NCI-H345 treated with DMSO at 0.1 percent for 48 hours (cell line): ENCODE data around the gene CWC27.

Experiments
- DNase-seq: peaks from one replicate; lab custom pipeline; 2025; ENCODE audit not compliant: unreplicated experiment; lab: John Stamatoyannopoulos, UW

CWC27 gene

DNA sequence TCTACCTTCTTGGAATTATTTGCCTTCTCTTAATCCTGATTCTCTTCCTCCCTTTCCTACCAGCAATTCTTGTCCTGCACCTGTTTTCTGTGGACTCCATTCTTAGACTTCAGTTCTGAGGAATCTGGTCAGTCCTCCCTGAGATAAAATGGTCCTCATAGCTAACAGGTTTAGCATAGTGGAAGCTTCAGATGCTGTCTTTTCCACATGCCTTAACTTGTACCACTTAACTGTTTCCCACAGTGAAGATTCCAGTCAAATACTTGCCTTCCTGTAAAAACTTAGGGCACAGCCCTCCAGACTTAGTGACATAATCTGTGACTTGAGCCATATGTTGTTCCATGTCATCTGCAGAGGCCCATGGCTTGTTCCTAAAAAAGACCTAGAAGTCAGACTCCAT is 261.3 kb downstream of the CWC27 start:
- no peak for DNase-seq

DNA sequence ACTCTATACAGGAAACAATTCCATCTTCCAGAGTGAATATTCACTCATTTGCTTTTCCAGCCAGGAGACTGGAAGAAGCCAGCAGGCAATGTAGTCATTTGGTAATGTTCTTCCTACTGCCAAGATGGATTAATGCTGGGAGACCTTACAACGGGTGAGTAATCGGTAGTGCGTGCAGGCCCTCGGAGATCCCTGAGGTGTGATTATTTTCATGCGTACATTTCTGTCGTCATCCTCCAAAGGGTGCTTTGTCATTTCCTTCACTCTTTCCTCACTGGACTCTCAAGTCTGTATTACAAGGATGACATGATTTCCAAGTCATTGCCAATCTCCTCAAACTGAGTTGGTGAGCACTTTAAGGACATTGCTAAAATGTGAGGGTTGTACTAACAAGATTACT is 263.5 kb downstream of the CWC27 start:
- no peak for DNase-seq

- DNase-seq = no peak
Observed at GRCh38 chr5:65034029-65034812, 265.5 kb downstream of the CWC27 start.

DNA sequence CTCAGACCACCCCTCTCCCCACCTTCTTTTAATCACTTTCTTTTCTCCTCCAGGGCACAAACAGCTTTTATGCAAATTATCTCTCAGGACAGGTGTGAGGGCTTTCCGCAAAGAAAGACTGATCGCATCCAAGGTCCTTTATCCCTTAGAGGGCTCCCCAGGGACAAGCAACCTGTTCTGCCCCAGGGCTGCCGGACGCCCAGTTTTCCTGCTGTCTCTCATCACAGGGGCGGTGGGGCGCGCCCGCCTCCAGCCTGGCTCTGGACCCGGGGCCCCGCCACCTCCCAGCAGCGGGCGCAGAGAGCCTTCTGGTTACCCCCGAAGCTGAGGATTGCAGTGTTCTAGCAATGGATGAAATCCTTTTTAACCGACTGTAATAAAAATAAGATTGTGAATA is 266.1 kb downstream of the CWC27 start:
- DNase-seq = peak; percentile 39

DNA sequence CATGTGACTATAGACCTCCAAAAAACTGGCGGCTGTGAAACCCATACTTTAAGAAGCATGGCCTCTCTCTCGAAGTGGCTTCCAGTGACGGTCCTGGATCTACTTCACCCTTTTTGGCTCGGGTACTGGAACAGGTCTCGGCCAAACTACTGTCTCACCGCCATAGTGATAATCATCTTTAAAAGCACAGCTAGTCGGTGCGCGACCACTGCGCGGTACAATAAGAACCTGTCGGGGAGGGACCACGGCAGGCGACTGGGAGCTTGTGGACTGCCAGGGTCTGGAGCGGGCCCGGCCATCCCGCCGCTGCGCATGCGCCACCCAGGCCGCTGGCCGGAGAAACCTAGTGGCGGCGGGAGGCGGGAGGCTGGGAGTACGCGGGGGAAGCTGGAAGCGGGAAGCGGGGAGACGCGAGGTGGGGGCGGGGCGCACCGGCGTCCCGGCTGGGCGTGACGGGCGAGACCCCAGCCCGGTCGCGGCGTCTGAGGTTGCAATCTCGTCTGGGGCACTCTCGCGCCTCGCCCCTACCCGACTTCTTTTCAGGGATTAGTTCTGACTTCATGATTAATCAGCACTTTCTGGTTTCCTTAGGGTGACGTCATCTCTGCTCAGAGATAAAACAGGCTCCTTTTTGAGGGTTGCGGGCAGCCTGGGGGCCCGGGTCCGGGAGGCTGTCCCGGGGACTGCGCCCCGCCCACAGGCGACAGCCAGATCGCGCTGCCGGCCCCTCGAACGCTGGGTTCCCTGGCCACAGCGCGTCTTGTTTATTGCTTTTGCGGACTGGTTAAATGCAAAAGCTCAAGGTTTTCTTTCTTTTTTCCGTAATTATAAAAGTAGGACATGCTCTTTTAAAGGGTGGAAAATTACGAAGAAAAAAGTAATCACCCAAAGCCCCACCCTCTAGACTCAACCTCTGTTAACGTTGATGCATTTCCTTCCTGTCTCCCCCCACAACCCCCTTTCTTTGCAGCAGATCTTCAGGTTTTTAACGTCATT is 266.8 kb downstream of the CWC27 start:
- peak; percentile 66 for DNase-seq

GRCh38 chr5:65037831-65038815 is 269.4 kb downstream of the CWC27 start:
- DNase-seq = no peak

- DNase-seq = no peak
Observed at GRCh38 chr5:65041296-65042158, 272.8 kb downstream of the CWC27 start.

- DNase-seq = no peak
Observed at GRCh38 chr5:65043843-65044359, 275.2 kb downstream of the CWC27 start.

DNA sequence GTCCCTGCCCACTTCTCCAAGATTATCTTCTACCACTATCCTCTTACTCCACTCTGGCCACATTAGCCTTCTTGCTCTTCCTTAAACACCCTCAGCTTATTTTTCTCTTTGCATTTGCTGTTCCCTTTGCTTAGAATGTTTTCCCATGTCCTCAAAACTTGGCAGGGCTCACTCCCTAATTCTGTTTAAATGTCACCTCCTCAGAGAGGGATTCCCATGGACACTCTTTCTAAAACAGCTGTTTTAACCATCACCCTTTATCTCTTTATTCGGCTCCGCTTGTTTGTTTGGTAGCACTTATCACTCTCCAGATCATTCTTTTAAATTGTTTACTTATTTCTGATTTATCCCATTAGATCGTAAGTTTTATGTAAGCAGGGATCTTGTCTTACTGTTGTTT is 278.5 kb downstream of the CWC27 start:
- no peak for DNase-seq

DNA sequence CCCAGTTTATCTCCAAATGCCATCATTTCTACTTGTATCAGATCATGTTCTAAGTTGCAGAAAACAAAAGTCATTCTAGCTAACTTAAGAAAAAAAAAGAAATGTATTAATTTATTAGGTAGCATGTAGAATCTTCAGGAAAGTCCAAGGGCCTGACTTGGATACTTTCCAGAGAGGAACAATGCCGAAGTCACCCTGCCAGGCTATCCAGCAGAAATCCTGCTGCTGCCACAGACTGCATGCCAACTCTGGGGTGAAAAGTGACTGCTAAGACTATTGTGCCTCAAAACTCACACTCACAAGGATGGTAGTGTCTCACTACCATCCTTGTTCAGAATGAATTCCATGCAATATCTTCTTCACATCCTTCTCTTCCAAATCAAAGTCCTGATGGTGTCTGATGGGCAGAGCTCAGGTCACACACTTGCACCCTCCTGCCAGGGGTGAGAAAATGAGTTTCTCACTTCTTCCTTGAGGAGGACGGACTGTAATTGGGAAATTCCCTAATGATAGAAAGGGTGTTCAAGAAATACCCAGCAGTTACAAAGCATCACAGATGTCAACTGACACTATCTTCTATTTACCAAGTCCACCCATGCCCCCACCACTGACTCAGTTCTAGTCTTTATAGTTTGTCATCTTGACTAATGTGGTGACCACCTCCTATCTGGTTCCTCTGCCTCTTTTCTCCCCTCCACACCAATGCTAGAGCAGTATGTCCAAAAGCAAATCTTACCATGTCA is 279.4 kb downstream of the CWC27 start:
- no peak for DNase-seq

DNA sequence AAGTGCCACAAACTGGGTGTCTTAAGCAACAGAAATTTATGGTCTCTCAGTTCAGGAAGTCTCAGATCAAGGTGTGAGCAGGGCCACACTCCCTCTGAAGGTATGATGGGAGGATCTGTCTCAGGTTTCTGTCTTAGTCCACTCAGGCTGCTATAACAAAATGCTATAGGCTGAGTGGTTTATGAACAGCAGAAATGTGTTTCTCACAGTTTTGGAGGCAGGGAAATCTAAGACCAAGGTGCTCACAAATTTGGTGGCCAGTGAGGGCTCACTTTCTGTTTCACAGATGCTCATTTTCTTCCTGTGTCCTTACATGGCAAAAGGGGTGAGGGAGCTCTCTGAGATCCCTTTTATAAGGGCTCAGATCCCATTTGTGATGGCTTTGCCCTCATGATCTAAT is 281.4 kb downstream of the CWC27 start:
- DNase-seq = no peak

GRCh38 chr5:65050826-65051498 is 282.2 kb downstream of the CWC27 start:
- no peak for DNase-seq

DNA sequence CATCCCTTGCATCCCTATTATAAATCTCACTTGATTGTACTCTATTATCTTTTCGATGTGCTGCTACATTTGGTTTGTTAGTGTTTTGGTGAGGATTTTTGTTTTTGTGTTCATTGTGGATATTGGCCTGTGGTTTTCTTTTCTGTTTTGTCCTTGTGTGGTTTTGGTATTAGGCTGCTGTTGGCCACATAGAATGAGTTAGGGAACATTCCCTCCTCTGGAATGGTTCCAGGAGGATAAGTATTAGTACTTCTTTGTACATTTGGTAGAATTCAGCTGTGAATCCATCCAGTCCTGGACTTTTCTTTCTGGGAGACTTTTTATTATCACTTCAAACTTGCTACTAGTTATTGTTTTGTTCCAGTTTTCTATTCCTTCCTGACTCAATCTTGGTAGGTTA is 287.2 kb downstream of the CWC27 start:
- DNase-seq = no peak

DNA sequence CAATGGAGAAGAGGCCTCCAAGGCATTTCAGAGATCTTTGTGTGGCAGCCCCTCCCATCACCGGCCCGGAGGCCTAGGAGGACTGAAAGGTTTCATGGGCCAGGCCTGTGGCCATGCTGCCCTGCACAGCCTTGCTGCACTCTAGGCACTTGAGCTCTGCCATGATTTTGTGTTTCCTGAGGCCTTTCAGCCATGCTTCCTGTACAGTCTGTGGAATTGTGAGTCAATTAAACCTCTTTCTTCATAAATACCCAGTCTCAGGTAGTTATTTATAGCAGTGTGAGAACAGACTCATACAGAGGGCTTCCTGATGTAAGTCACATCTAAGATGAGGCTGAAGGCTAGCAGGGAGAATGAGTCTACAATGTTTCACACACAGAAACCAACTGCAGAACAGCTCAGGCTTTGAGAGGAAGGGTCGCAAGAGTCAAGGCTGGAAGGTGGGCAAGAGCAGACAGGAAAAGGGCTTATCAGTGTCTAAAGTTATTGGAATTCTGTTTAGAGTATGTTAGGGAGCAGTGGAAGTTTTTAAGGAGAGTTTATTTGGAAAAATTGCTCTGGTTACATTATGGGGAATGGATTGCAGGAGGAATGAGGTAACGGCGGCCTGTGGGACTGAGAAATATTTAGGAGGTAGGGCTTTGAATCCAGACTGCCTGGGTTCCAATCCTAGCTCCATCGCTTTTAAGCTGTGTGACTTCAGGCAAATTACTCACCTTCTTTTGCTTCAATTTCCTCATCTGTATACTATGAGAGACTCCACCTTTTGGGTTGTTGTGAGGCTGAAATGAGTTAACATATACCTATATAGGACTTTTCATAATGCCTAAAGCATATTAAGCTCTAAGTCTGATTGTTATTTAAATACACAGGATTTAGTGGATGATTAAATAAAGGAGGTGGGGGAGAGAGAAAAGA is 291.2 kb downstream of the CWC27 start:
- no peak for DNase-seq

GRCh38 chr5:65061250-65061973 is 292.7 kb downstream of the CWC27 start:
- peak; percentile 78 for DNase-seq

DNA sequence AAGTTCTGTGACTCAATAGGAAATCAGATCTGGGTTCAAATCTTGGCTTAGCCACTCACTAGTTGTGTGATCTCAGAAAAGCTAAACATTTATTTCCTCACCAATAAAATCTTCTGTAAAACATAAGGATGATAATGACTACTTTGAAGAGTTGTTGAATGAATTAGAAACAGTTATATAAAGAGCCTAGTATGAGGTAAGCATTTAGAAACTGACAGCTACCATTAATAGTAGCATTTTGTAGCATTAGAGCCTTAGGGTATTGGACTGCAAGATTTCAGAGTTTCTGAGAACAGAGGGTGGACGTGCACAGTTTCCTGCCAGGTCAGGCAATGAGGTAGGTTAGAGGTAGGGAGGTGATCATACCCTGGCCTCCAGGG is 293.2 kb downstream of the CWC27 start:
- no peak for DNase-seq
